Suprapubic skin (tissue), 4 donors: ENCODE results near the gene TIMM44.

Experiments used
- CTCF ChIP-seq, 2 donors: fragments of 200-600 bp in 1 of 2; fragments of 450-650 bp in 1 of 2; sonication (generic) in 1 of 2; IDR thresholded peaks; one replicate each; pipeline ENCODE4 v1.5.1; 2016 to 2019; ENCODE audit warnings: antibody characterized with exemption in 2 of 2, mild to moderate bottlenecking in 1 of 2, moderate library complexity in 1 of 2
- EP300 ChIP-seq: sonication (generic); formaldehyde crosslinking; IDR thresholded peaks from one replicate; pipeline ENCODE4 v1.6.1; 2017; ENCODE audit warnings: antibody characterized with exemption
- POLR2A ChIP-seq, 2 donors: fragments of 450-650 bp; IDR thresholded peaks; one replicate each; pipeline ENCODE4 v1.6.1; 2017; ENCODE audit warnings: antibody characterized with exemption in 2 of 2, mild to moderate bottlenecking in 2 of 2, moderate library complexity in 2 of 2
- POLR2AphosphoS5 ChIP-seq, 3 donors: sonication (generic); formaldehyde crosslinking; IDR thresholded peaks; one replicate each; pipeline ENCODE4 v1.6.1; 2017; ENCODE audit warnings: antibody characterized with exemption in 3 of 3

- TF ChIP-seq CTCF (IDR thresholded peaks at IDR 0.05) (no peak), EP300 (no peak), POLR2A (IDR thresholded peaks at IDR 0.05) (no peak), POLR2AphosphoS5 (IDR thresholded peaks at IDR 0.05) (no peak)
These were observed 39.1 kb downstream of the TIMM44 start for GRCh38 chr19:7904074-7905020.
